WTC11 (cell line): ENCODE data around the gene CACNB1. TPM values are rescaled to one million over a fixed set of nuclear protein-coding genes. Genes with fewer than 3 reads are reported as not detected.

Experiments used
- ATAC-seq: fragments of 200-7000 bp; cut with Tn5 transposase; 2 replicates; pipeline ENCODE4 v1.10.0; 2021; ENCODE audit warnings: mild to moderate bottlenecking, moderate library complexity
- CTCF ChIA-PET: fragments of 300-600 bp; sonication (Branson Sonifier 250); formaldehyde crosslinking; loops from one replicate; lab custom pipeline; 2021; ENCODE audit warnings: antibody characterized with exemption; lab: Charles Lee
- POLR2A ChIA-PET: fragments of 350-600 bp; sonication (Branson Sonifier 250); formaldehyde crosslinking; loops from one replicate; lab custom pipeline; 2021; ENCODE audit warnings: antibody characterized with exemption; lab: Charles Lee
- DNase-seq: peaks from one replicate; pipeline ENCODE4 v3.0.0; 2021; ENCODE audit warnings: low spot score
- H3K27ac Mint-ChIP-seq: 2 replicates; pipeline ENCODE4 v1.8.0; 2021; ENCODE audit warnings: mixed read lengths
- H3K27me3 Mint-ChIP-seq: 2 replicates; pipeline ENCODE4 v1.8.0; 2021; ENCODE audit warnings: low read depth, mild to moderate bottlenecking, moderate library complexity, mixed read lengths
- H3K36me3 Mint-ChIP-seq: 2 replicates; pipeline ENCODE4 v1.8.0; 2021; ENCODE audit warnings: mixed read lengths
- H3K4me1 Mint-ChIP-seq: 2 replicates; pipeline ENCODE4 v1.8.0; 2022; ENCODE audit warnings: mixed read lengths
- H3K4me3 Mint-ChIP-seq: 2 replicates; pipeline ENCODE4 v1.8.0; 2021; ENCODE audit warnings: mild to moderate bottlenecking, moderate library complexity, mixed read lengths
- H3K9me3 Mint-ChIP-seq: 2 replicates; pipeline ENCODE4 v1.8.0; 2021; ENCODE audit warnings: mixed read lengths
- AFF4 ChIP-seq: sonication (generic); formaldehyde crosslinking; IDR thresholded peaks from 2 replicates; pipeline ENCODE4 v1.8.1; 2023; ENCODE audit warnings: mild to moderate bottlenecking, missing genetic modification reagents, borderline replicate concordance
- CREB1 ChIP-seq: sonication (generic); formaldehyde crosslinking; IDR thresholded peaks from 2 replicates; pipeline ENCODE4 v1.8.0; 2023; ENCODE audit warnings: mild to moderate bottlenecking, missing genetic modification reagents
- ERG ChIP-seq: fragments of 250-450 bp; sonication (Bioruptor Pico); IDR thresholded peaks from 2 replicates; pipeline ENCODE4 v1.8.0; 2021; ENCODE audit warnings: mild to moderate bottlenecking
- ESRRA ChIP-seq: sonication (generic); formaldehyde crosslinking; IDR thresholded peaks from 2 replicates; pipeline ENCODE4 v1.8.1; 2022; ENCODE audit warnings: mild to moderate bottlenecking, missing genetic modification reagents, borderline replicate concordance
- FOXJ3 ChIP-seq: sonication (generic); formaldehyde crosslinking; IDR thresholded peaks from 2 replicates; pipeline ENCODE4 v1.9.0; 2021; ENCODE audit warnings: missing genetic modification reagents, mild to moderate bottlenecking, borderline replicate concordance
- FOXP4 ChIP-seq: sonication (generic); formaldehyde crosslinking; IDR thresholded peaks from 2 replicates; pipeline ENCODE4 v1.8.0; 2022; ENCODE audit warnings: mild to moderate bottlenecking, missing genetic modification reagents
- GRHL2 ChIP-seq: fragments of 250-450 bp; sonication (Bioruptor Pico); IDR thresholded peaks from 2 replicates; pipeline ENCODE4 v1.8.0; 2022; ENCODE audit warnings: mild to moderate bottlenecking, moderate library complexity; ENCODE audit not compliant: insufficient replicate concordance, severe bottlenecking
- GTF2I ChIP-seq: fragments of 250-450 bp; sonication (Bioruptor Pico); conservative IDR thresholded peaks from 2 replicates; pipeline ENCODE4 v1.4.0; 2021; ENCODE audit warnings: mild to moderate bottlenecking
- NR2C2 ChIP-seq: sonication (generic); formaldehyde crosslinking; IDR thresholded peaks from 2 replicates; pipeline ENCODE4 v1.8.0; 2022; ENCODE audit warnings: mild to moderate bottlenecking, missing genetic modification reagents
- NR3C1 ChIP-seq: sonication (generic); formaldehyde crosslinking; conservative IDR thresholded peaks from 2 replicates; pipeline ENCODE4 v1.8.1; 2023; ENCODE audit warnings: low read depth, mild to moderate bottlenecking, missing genetic modification reagents
- OVOL2 ChIP-seq: fragments of 250-450 bp; sonication (Bioruptor Pico); IDR thresholded peaks from 2 replicates; pipeline ENCODE4 v1.9.0; 2021; ENCODE audit warnings: mild to moderate bottlenecking, borderline replicate concordance
- SMAD4 ChIP-seq: sonication (generic); formaldehyde crosslinking; IDR thresholded peaks from 2 replicates; pipeline ENCODE4 v1.8.0; 2022; ENCODE audit warnings: mild to moderate bottlenecking, missing genetic modification reagents
- SOX15 ChIP-seq: fragments of 250-450 bp; sonication (Bioruptor Pico); IDR thresholded peaks from 2 replicates; pipeline ENCODE4 v1.9.0; 2021; ENCODE audit warnings: mild to moderate bottlenecking
- SP1 ChIP-seq: sonication (generic); formaldehyde crosslinking; conservative IDR thresholded peaks from 2 replicates; pipeline ENCODE4 v1.8.1; 2022; ENCODE audit warnings: missing genetic modification reagents
- TEAD1 ChIP-seq: sonication (generic); formaldehyde crosslinking; IDR thresholded peaks from 2 replicates; pipeline ENCODE4 v1.8.0; 2022; ENCODE audit warnings: mild to moderate bottlenecking, missing genetic modification reagents
- TP53 ChIP-seq: sonication (generic); formaldehyde crosslinking; IDR thresholded peaks from 2 replicates; pipeline ENCODE4 v1.8.1; 2023; ENCODE audit warnings: mild to moderate bottlenecking, missing genetic modification reagents
- USF2 ChIP-seq: sonication (generic); formaldehyde crosslinking; IDR thresholded peaks from 2 replicates; pipeline ENCODE4 v1.8.1; 2023; ENCODE audit warnings: mild to moderate bottlenecking, missing genetic modification reagents, moderate library complexity
- ZNF263 ChIP-seq: sonication (generic); formaldehyde crosslinking; IDR thresholded peaks from 2 replicates; pipeline ENCODE4 v1.8.1; 2022; ENCODE audit warnings: low read depth, mild to moderate bottlenecking, moderate library complexity, missing genetic modification reagents
- total RNA-seq: library from RNA; stranded (reverse); gene quantifications from 3 replicates; pipeline ENCODE4 v1.2.3, GENCODE V29; 2021

The CACNB1 gene
- total RNA-seq, 1 experiment from 2014 or later, result 17.0 TPM

GRCh38 chr17:39145143-39145542 lies 52.3 kb downstream of the CACNB1 start:
- DNase-seq (no peak), ATAC-seq (no peak)
- Mint-ChIP-seq H3K4me1 (peaks cover 4% of the 10 kb centered on the region), H3K9me3 (peaks cover 9% of the 10 kb centered on the region), H3K36me3 (peaks cover 2% of the 10 kb centered on the region; the same call in 1 of the 2 replicates), H3K27ac (no peak overlapping the region), H3K27me3 (peaks cover 14% of the 10 kb centered on the region), H3K4me3 (no peak overlapping the region)
- TF ChIP-seq CREB1 (no peak), AFF4 (no peak), ERG (CRISPR knock-in tag) (no peak), OVOL2 (CRISPR knock-in tag) (no peak), SOX15 (CRISPR knock-in tag) (no peak), ZNF263 (CRISPR knock-in tag) (no peak), GTF2I (CRISPR knock-in tag) (no peak), TP53 (CRISPR knock-in tag) (no peak), TEAD1 (CRISPR knock-in tag) (no peak), SMAD4 (CRISPR knock-in tag) (no peak), GRHL2 (CRISPR knock-in tag) (no peak), NR2C2 (no peak)
- CTCF ChIA-PET, result interaction anchor here (0.9 to 2.3 kb wide), 6 partner anchors 8 to 178 kb away, joined by 3 to 10 read pairs (median 8); partner anchors contain the start of gene FBXO47
- POLR2A ChIA-PET, result no interaction called here

GRCh38 chr17:39144416-39144840 lies 53.0 kb downstream of the CACNB1 start:
- no peak for ATAC-seq
- ChIA-PET CTCF (interaction anchor here (1.0 to 2.3 kb wide), 5 partner anchors 8 to 161 kb away, joined by 3 to 10 read pairs (median 9); no protein-coding TSS in a partner anchor), POLR2A (interaction anchor here (0.6 kb wide), 1 partner anchor 732 kb away, joined by 4 read pairs; no protein-coding TSS in a partner anchor)

More at GRCh38 chr17:39144416-39144840, 53.0 kb downstream of the CACNB1 start:
- Mint-ChIP-seq H3K36me3 (peaks cover 2% of the 10 kb centered on the region; the same call in 1 of the 2 replicates), H3K27me3 (peaks cover 7% of the 10 kb centered on the region), H3K4me1 (peaks cover 4% of the 10 kb centered on the region; the same call in 1 of the 2 replicates), H3K9me3 (peaks cover 9% of the 10 kb centered on the region), H3K27ac (no peak overlapping the region), H3K4me3 (no peak overlapping the region)
- DNase-seq, result no peak
- TF ChIP-seq SP1 (CRISPR knock-in tag), result no peak
- TF ChIP-seq FOXJ3 (CRISPR knock-in tag), result no peak
- TF ChIP-seq USF2 (CRISPR knock-in tag), result no peak
- TF ChIP-seq ESRRA (CRISPR knock-in tag), result no peak
- no peak for TF ChIP-seq NR3C1 (CRISPR knock-in tag)
- TF ChIP-seq FOXP4 (CRISPR knock-in tag), result no peak
